GM12878 (cell line): Measurements from ENCODE around the gene FBXL17. TPM values are rescaled to one million over a fixed set of nuclear protein-coding genes. Genes with fewer than 3 reads are reported as not detected.
A peak's percentile ranks its signal among the peaks of the same experiment; 100 is the strongest.

ENCODE experiments used
- ATAC-seq: fragments of 200-7000 bp; cut with Tn5 transposase; 3 replicates; pipeline ENCODE4 v1.9.1; 2020; ENCODE audit warnings: mild to moderate bottlenecking, moderate library complexity
- BruUV-seq: library from RNA; stranded (reverse); fragments of 400-500 nt; replicated peaks from 2 replicates; lab custom pipeline; 2021; lab: Mats Ljungman, UMichigan
- CTCF ChIA-PET: fragments of 300-600 bp; sonication (Branson Sonifier 250); formaldehyde crosslinking; extraction: SDS; loops from one replicate; lab custom pipeline; 2021; ENCODE audit warnings: inconsistent platforms; lab: Yijun Ruan, JAX
- POLR2A ChIA-PET: fragments of 350-600 bp; formaldehyde crosslinking; extraction: SDS; loops from one replicate; lab custom pipeline; 2021; ENCODE audit warnings: inconsistent platforms; lab: Charles Lee
- RAD21 ChIA-PET: fragments of 300-600 bp; sonication (Branson Sonifier 250); formaldehyde crosslinking; loops from one replicate; lab custom pipeline; 2023; ENCODE audit warnings: antibody characterized with exemption; ENCODE audit not compliant: unreplicated experiment; lab: Charles Lee
- SMC1A ChIA-PET: fragments of 300-600 bp; sonication (Branson Sonifier 250); formaldehyde crosslinking; loops from one replicate; lab custom pipeline; 2023; ENCODE audit not compliant: unreplicated experiment, uncharacterized antibody; lab: Charles Lee
- DNase-seq: peaks from one replicate; pipeline ENCODE4 v3.0.0-alpha.2; 2011; ENCODE audit warnings: low read depth, low spot score
- FAIRE-seq: peaks from 3 replicates; lab custom pipeline; 2011; peaks lifted over from hg19 to GRCh38; lab: Jason Lieb, UNC
- H2AFZ ChIP-seq: 2 replicates; pipeline ENCODE4 v1.6.0; 2011; ENCODE audit warnings: low read depth, low read length, control low read depth; ENCODE audit not compliant: control insufficient read depth
- H3K27ac ChIP-seq: 2 replicates; pipeline ENCODE4 v1.5.1; 2011; ENCODE audit warnings: control low read depth; ENCODE audit not compliant: control insufficient read depth, insufficient read depth
- H3K27me3 ChIP-seq, 2 experiments: replicated peaks in 1 of 2; 2 replicates each; pipeline versions ENCODE4 v1.6.0 to v1.6.1; 2011; ENCODE audit warnings: low read length in 1 of 2; ENCODE audit not compliant: control insufficient read depth in 2 of 2, insufficient read depth in 2 of 2
- H3K36me3 ChIP-seq, 2 experiments: 2 replicates each; pipeline ENCODE4 v1.5.1; 2011; ENCODE audit warnings: low read length in 1 of 2; ENCODE audit not compliant: control insufficient read depth in 2 of 2, insufficient read depth in 2 of 2
- H3K4me1 ChIP-seq: 2 replicates; pipeline ENCODE4 v1.6.1; 2011; ENCODE audit warnings: mild to moderate bottlenecking, low read length, moderate library complexity, mixed read lengths; ENCODE audit not compliant: control insufficient read depth, insufficient read depth
- H3K4me2 ChIP-seq: 2 replicates; pipeline ENCODE4 v1.6.0; 2011; ENCODE audit warnings: control low read depth; ENCODE audit not compliant: control insufficient read depth, insufficient read depth
- H3K4me3 ChIP-seq: fragments of 200-600 bp; sonication (generic); 2 replicates; pipeline ENCODE4 v1.5.1; 2016
- H3K79me2 ChIP-seq: 2 replicates; pipeline ENCODE4 v1.6.0; 2011; ENCODE audit warnings: low read length; ENCODE audit not compliant: control insufficient read depth, insufficient read depth
- H3K9ac ChIP-seq: 2 replicates; pipeline ENCODE4 v1.8.0; 2011; ENCODE audit warnings: low read length, control low read depth, mixed read lengths; ENCODE audit not compliant: control insufficient read depth, insufficient read depth
- H3K9me3 ChIP-seq: replicated peaks from 3 replicates; pipeline ENCODE4 v1.5.1; 2011; ENCODE audit warnings: mild to moderate bottlenecking, low read length; ENCODE audit not compliant: control insufficient read depth, insufficient read depth
- H4K20me1 ChIP-seq: 2 replicates; pipeline ENCODE4 v1.6.0; 2011; ENCODE audit not compliant: control insufficient read depth, insufficient read depth
- ASH2L ChIP-seq: fragments of 300-600, 200-600 bp; sonication (generic); IDR thresholded peaks from 2 replicates; pipeline ENCODE4 v1.6.1; 2017; ENCODE audit warnings: low read depth, mild to moderate bottlenecking, borderline replicate concordance
- BACH1 ChIP-seq: fragments of 450-650 bp; IDR thresholded peaks from 2 replicates; pipeline ENCODE4 v1.6.1; 2017; ENCODE audit warnings: mild to moderate bottlenecking, borderline replicate concordance
- BCL3 ChIP-seq: IDR thresholded peaks from 2 replicates; pipeline ENCODE4 v1.6.1; 2011; ENCODE audit warnings: borderline replicate concordance, low read depth, mild to moderate bottlenecking, moderate library complexity, low read length; ENCODE audit not compliant: insufficient read depth, poor library complexity, severe bottlenecking
- CBFB ChIP-seq: IDR thresholded peaks from 2 replicates; pipeline ENCODE4 v1.6.1; 2016; ENCODE audit warnings: antibody characterized with exemption, low read depth
- CREM ChIP-seq: IDR thresholded peaks from 2 replicates; pipeline ENCODE4 v1.6.1; 2014; ENCODE audit warnings: antibody characterized with exemption, low read depth
- DPF2 ChIP-seq: fragments of 450-650 bp; IDR thresholded peaks from 2 replicates; pipeline ENCODE4 v1.6.1; 2017; ENCODE audit warnings: mild to moderate bottlenecking
- GATAD2B ChIP-seq: fragments of 450-650 bp; conservative IDR thresholded peaks from 2 replicates; pipeline ENCODE4 v1.6.1; 2017; ENCODE audit warnings: low read depth, mild to moderate bottlenecking, moderate library complexity
- IKZF1 ChIP-seq: fragments of 450-650 bp; conservative IDR thresholded peaks from 2 replicates; pipeline ENCODE4 v1.6.1; 2017; ENCODE audit warnings: antibody characterized with exemption, mild to moderate bottlenecking
- MEF2A ChIP-seq: IDR thresholded peaks from 2 replicates; pipeline ENCODE4 v1.6.1; 2011; ENCODE audit warnings: low read depth, mild to moderate bottlenecking, low read length, moderate library complexity; ENCODE audit not compliant: insufficient read depth
- NKRF ChIP-seq: fragments of 450-650 bp; conservative IDR thresholded peaks from 2 replicates; pipeline ENCODE4 v1.6.1; 2017; ENCODE audit warnings: mild to moderate bottlenecking, moderate library complexity
- PAX8 ChIP-seq: fragments of 450-650 bp; IDR thresholded peaks from 2 replicates; pipeline ENCODE4 v1.6.1; 2017; ENCODE audit warnings: mild to moderate bottlenecking, moderate library complexity
- POLR2A ChIP-seq: IDR thresholded peaks from 2 replicates; pipeline ENCODE4 v1.6.1; 2011; ENCODE audit warnings: low read depth, mild to moderate bottlenecking, low read length
- SMARCA5 ChIP-seq: fragments of 450-650 bp; IDR thresholded peaks from 2 replicates; pipeline ENCODE4 v1.6.1; 2017; ENCODE audit warnings: mild to moderate bottlenecking
- SMC3 ChIP-seq: IDR thresholded peaks from 2 replicates; pipeline ENCODE4 v1.6.1; 2011; ENCODE audit warnings: low read length, improper control_type of control experiment, borderline replicate concordance
- TAF1 ChIP-seq: IDR thresholded peaks from 2 replicates; pipeline ENCODE4 v1.6.1; 2011; ENCODE audit warnings: mild to moderate bottlenecking, low read depth, low read length, borderline replicate concordance
- TCF12 ChIP-seq: IDR thresholded peaks from 2 replicates; pipeline ENCODE4 v1.6.1; 2011; ENCODE audit warnings: low read depth, mild to moderate bottlenecking, low read length
- YY1 ChIP-seq: IDR thresholded peaks from 2 replicates; pipeline ENCODE4 v1.6.1; 2011; ENCODE audit warnings: low read depth, mild to moderate bottlenecking, low read length
- ZBED1 ChIP-seq: IDR thresholded peaks from 2 replicates; pipeline ENCODE4 v1.6.1; 2016; ENCODE audit warnings: borderline replicate concordance
- ZNF384 ChIP-seq: IDR thresholded peaks from 2 replicates; pipeline ENCODE4 v1.6.1; 2012; ENCODE audit warnings: low read depth, mild to moderate bottlenecking, low read length, improper control_type of control experiment, borderline replicate concordance
- WGBS: methylation state at CpG from one replicate; pipeline ENCODE4 v1.1.6; 2016; ENCODE audit warnings: low lambda C conversion rate; ENCODE audit not compliant: insufficient replicate concordance, insufficient coverage; ENCODE audit errors: missing lambda C conversion rate; 5-methylcytosine and 5-hydroxymethylcytosine counted together
- in situ Hi-C: fragments of 300-500 bp; cut with MboI; formaldehyde crosslinking; loops from 9 replicates; pipeline ENCODE4 v1.14.3; 2018; ENCODE audit warnings: mixed read lengths
- intact Hi-C: fragments of 100-400 bp; cut with micrococcal nuclease; formaldehyde crosslinking; loops from one replicate; pipeline ENCODE4 v1.14.2; 2022; ENCODE audit not compliant: unreplicated experiment
- polyA plus RNA-seq, 11 experiments: library from polyadenylated mRNA; depleted of rRNA in 4 of 11; unstranded in 6 of 11; stranded (reverse) in 5 of 11; fragments of >200 nt; fragmentation: Nextera tagmentation in 4 of 11; fragmentation: Illumina TruSeq in 1 of 11; extraction: Ambion mirVana in 4 of 11; extraction: Trizol in 1 of 11; gene quantifications; 1 replicate in 1 of 11; 2 replicates in 10 of 11; pipeline versions ENCODE4 v1.2.1 to v1.2.3, GENCODE V29; 2011 to 2016; ENCODE audit warnings: inconsistent platforms in 2 of 11, missing spikeins in 2 of 11, low read depth in 1 of 11
- total RNA-seq, 4 experiments: library from RNA; depleted of rRNA in 3 of 4; stranded (reverse); fragments of >200 nt in 3 of 4; fragmentation: Illumina TruSeq in 1 of 4; extraction: Trizol in 1 of 4; gene quantifications; 2 replicates each; pipeline versions ENCODE4 v1.2.1 to v1.2.3, GENCODE V29; 2013 to 2021

The FBXL17 gene
- total and polyA plus RNA-seq, 10 of the 15 experiments (the other 5 are each of a cell fraction or from before 2014, with no cell fraction given): 0.88 to 9.0 (median 4.4) TPM

DNA sequence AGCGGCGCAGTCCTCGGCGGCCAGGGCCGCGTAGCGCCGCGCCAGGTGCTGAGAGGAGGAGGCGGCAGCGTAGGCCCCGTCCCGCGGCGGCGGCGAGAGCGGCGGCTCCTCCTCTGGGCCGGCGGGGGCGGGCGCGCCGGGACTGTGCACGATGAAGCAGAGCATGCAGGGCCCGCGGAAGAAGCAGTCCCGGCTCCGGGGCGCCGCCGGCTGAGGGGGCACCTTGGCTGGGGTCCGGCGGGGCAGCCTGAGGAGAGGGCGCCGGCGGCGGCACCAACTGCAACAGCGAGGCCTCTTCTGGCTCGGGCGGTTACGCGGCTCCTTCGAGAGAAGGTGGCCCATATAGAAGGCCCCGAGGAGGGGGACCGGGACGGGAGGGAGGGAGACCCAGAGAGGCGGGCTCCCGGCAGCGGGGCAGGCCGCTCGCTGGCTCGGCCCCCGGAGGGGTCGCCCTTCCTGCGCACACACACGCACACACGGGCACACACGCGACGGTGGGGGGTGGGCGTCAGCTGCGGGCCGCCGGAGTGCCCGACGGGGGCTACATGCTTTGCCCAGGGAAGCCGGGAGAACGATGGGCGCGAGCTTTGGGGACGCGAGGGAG is 446 bp downstream of the FBXL17 start:
- H3K27ac ChIP-seq: peak overlapping the region; percentile 94
- H3K27me3 ChIP-seq: no peaks in the 10 kb centered on the region
- peaks cover 26% of the 10 kb centered on the region for H3K79me2 ChIP-seq
- H3K9ac ChIP-seq: peak overlapping the region; percentile 94
- BruUV-seq: no TSS peak
- CTCF ChIA-PET: interaction anchor here (0.7 to 2.4 kb wide), 2 partner anchors 36 to 377 kb away, joined by 3 to 8 read pairs; no protein-coding TSS in a partner anchor
- WGBS: under 1% methylated on average over 44 of the region's 74 CpGs
- FAIRE-seq (no peak), DNase-seq (no peak), ATAC-seq (peak; percentile 73)
- no peaks in the 10 kb centered on the region; the same call in 1 of the 3 replicates for H3K9me3 ChIP-seq
- peak overlapping the region; percentile 91 for H2AFZ ChIP-seq
- H3K4me1 ChIP-seq: 0 out of 2 replicates have a peak, but pooled peaks cover 2% of the 10 kb centered on the region
- H4K20me1 ChIP-seq: no peaks in the 10 kb centered on the region
- intact Hi-C loops (loop anchor here (5.0 to 10.0 kb wide), 3 partner anchors 141 to 1313 kb away; no protein-coding TSS in a partner anchor), in situ Hi-C loops (no loop called here)
- H3K4me2 ChIP-seq: peak overlapping the region; percentile 96
- no peaks in the 10 kb centered on the region for H3K36me3 ChIP-seq
- RAD21 ChIA-PET: interaction anchor here (1.7 kb wide), 1 partner anchor 122 kb away, joined by 11 read pairs; no protein-coding TSS in a partner anchor
- POLR2A ChIA-PET: interaction anchor here (1.2 kb wide), 1 partner anchor 11 kb away, joined by 3 read pairs; no protein-coding TSS in a partner anchor
- H3K4me3 ChIP-seq: peak overlapping the region; percentile 76
- SMC1A ChIA-PET: interaction anchor here (1.4 to 1.6 kb wide), 3 partner anchors 9 to 122 kb away, joined by 4 to 8 read pairs (median 4); no protein-coding TSS in a partner anchor
- TF ChIP-seq TCF12 (0 out of 2 replicates have a peak, but pooled peaks have one; percentile 26), BCL3 (peak; percentile 40), ZNF384 (no peak), GATAD2B (peak; percentile 87), PAX8 (no peak), ASH2L (peak; percentile 47; the same call in 1 of the 2 replicates), DPF2 (peak; percentile 80), POLR2A (peak; percentile 72), YY1 (no peak), CBFB (no peak), NKRF (peak; percentile 72), ZBED1 (0 out of 2 replicates have a peak, but pooled peaks have one; percentile 13), TAF1 (peak; percentile 45; the same call in 1 of the 2 replicates), SMARCA5 (peak; percentile 34; the same call in 1 of the 2 replicates), IKZF1 (0 out of 2 replicates have a peak, but pooled peaks have one; percentile 6), CREM (0 out of 2 replicates have a peak, but pooled peaks have one; percentile 14), BACH1 (peak; percentile 69; the same call in 1 of the 2 replicates), MEF2A (no peak), SMC3 (no peak)
